Measurements from ENCODE around the gene FSTL4.

FSTL4 gene

GRCh38 chr5:133565993-133566392, 46.3 kb downstream of the FSTL4 start:
- in situ Hi-C loops (cut with HindIII; ENCODE audit: low sequenced_read_pairs) = no loop called here
- no peak for TF ChIP-seq CTCF (IDR thresholded peaks at IDR 0.05; ENCODE audit: low read depth, low read length)
- DNase-seq (ENCODE audit: low read depth, low spot score) = peak; percentile 11
- no peak overlapping the region for H3K4me3 ChIP-seq (ENCODE audit: low read depth, low read length)

GRCh38 chr5:133564921-133565565, 47.3 kb downstream of the FSTL4 start:
- no peak for DNase-seq (ENCODE audit: low read depth, low spot score)
- no peak overlapping the region for H3K4me3 ChIP-seq (ENCODE audit: low read depth, low read length)
- no peak for TF ChIP-seq CTCF (IDR thresholded peaks at IDR 0.05; ENCODE audit: low read depth, low read length)
- in situ Hi-C loops (cut with HindIII; ENCODE audit: low sequenced_read_pairs) = no loop called here

DNA sequence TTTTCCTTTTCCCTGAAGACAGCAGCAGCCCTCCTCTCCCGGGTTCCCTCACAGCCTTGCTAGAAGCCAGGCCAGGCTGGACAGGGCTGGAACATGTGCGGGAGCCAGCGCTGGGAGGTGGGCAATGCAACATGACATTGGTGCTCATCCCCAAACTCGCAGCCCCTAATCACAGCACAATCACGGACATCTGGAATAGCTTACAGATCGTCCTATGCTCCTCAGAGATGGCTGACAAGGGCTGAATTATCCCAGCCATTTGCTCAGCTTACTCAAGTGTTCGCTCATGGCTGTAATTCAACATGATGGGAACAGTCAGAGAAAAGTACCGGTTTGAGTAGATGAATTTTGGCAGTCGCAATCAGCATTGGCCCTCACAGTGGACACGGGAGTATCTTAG, 49.8 kb downstream of the FSTL4 start:
- H3K4me3 ChIP-seq (ENCODE audit: low read depth, low read length) = no peak overlapping the region
- in situ Hi-C loops (cut with HindIII; ENCODE audit: low sequenced_read_pairs) = no loop called here
- DNase-seq (ENCODE audit: low read depth, low spot score) = no peak
- TF ChIP-seq CTCF (IDR thresholded peaks at IDR 0.05; ENCODE audit: low read depth, low read length) = no peak

- no peak for DNase-seq (ENCODE audit: low read depth, low spot score)
- TF ChIP-seq CTCF (IDR thresholded peaks at IDR 0.05; ENCODE audit: low read depth, low read length) = no peak
- in situ Hi-C loops (cut with HindIII; ENCODE audit: low sequenced_read_pairs) = no loop called here
- H3K4me3 ChIP-seq (ENCODE audit: low read depth, low read length) = no peak overlapping the region
Measured at GRCh38 chr5:133559960-133560359, 52.4 kb downstream of the FSTL4 start.

GRCh38 chr5:133556551-133556950, 55.8 kb downstream of the FSTL4 start:
- DNase-seq (ENCODE audit: low read depth, low spot score) = no peak
- in situ Hi-C loops (cut with HindIII; ENCODE audit: low sequenced_read_pairs) = no loop called here
- no peak for TF ChIP-seq CTCF (IDR thresholded peaks at IDR 0.05; ENCODE audit: low read depth, low read length)
- no peak overlapping the region for H3K4me3 ChIP-seq (ENCODE audit: low read depth, low read length)

DNA sequence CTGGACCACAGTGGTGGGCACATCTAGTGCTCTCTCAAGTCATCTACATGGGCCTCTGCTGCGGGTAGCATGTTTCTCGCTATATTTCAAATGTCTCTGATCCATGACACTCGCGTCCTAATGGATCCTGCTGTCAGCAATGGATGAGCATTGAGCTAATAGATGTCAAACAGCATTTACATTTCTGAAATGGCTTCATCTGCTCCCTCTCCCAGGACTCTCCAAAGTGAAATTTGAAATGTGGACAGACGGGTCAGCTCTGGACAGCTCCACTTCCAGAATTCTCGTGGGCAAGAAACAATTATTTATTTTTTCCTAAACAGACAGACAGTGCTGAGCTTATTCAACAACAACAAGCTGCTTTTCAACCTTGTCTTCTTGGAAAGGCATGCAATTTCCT, 58.1 kb downstream of the FSTL4 start:
- DNase-seq (ENCODE audit: low read depth, low spot score) = no peak
- in situ Hi-C loops (cut with HindIII; ENCODE audit: low sequenced_read_pairs) = no loop called here
- H3K4me3 ChIP-seq (ENCODE audit: low read depth, low read length) = no peak overlapping the region
- no peak for TF ChIP-seq CTCF (IDR thresholded peaks at IDR 0.05; ENCODE audit: low read depth, low read length)

All from astrocyte of the spinal cord (primary cell).